Measurements from ENCODE around the gene CCDC27.

DNA sequence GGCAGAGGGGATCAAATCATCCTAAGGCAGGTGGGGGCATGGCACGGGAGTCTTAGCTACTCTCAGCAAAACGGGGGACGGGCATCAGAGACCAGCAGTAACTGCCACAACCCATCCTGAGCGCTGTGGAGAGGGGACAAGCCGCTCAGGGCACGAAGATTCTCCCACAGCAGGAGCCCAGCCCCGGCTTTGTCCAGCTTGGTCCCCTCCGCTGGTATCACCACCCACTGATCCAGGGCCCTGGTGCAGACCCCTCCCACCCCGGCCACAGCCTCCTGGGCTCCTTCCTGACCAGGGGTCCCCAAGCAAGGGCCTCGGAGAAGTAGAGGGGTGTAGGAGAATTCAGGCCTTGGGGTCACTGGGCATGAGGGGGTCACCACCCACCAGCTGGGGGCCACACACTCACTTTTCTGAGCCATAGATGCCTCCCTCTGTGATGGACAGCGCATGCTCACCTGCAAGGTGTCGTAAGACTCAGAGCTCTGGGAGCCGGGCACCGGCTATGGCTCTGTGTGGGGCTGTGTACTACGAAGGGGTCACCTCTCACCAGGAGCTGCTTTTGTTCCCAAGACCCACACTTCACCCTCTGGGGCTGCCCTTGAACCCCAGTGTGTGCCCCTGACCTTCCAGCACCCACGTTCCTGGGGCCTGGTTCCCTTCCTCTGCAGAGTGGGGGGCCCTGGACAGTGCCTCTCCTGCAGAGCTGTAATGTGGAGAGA lies 18.0 kb downstream of the CCDC27 start:
- TF ChIP-seq GATA3 (IDR thresholded peaks at IDR 0.05; ENCODE audit: low read depth, low read length) (no peak), GATA2 (IDR thresholded peaks at IDR 0.05; ENCODE audit: low read depth, low read length) (no peak)

Measured in SH-SY5Y (cell line).